ENCODE data around the gene A4GALT.

- TF ChIP-seq CEBPB (IDR thresholded peaks at IDR 0.05; ENCODE audit: borderline replicate concordance in 1 of 2, low read depth in 2 of 2, low read length in 2 of 2), result no peak
- no peak for TF ChIP-seq YY1 (IDR thresholded peaks at IDR 0.05; ENCODE audit: low read depth, low read length)
- TF ChIP-seq ZNF207 (IDR thresholded peaks at IDR 0.05; ENCODE audit: borderline replicate concordance), result no peak
- no peak for TF ChIP-seq BCL3 (IDR thresholded peaks at IDR 0.05; ENCODE audit: borderline replicate concordance, insufficient read depth, low read depth, low read length, poor library complexity, severe bottlenecking)
- TF ChIP-seq EZH2 (IDR thresholded peaks at IDR 0.05; ENCODE audit: borderline replicate concordance, control insufficient read depth, low read depth, low read length), result no peak
- TF ChIP-seq MXI1 (IDR thresholded peaks at IDR 0.05; ENCODE audit: low read depth, low read length), result no peak
- no peak for TF ChIP-seq POLR2AphosphoS5 (IDR thresholded peaks at IDR 0.05; ENCODE audit: low read length)
- TF ChIP-seq CTCF (IDR thresholded peaks at IDR 0.05 in 2 of 3, conservative IDR thresholded peaks at IDR 0.05 in 1 of 3; ENCODE audit: control insufficient read depth in 2 of 3, extremely low read depth in 1 of 3, insufficient read depth in 1 of 3, low read depth in 3 of 3, low read length in 3 of 3), result no peak
- TF ChIP-seq JUNB (IDR thresholded peaks at IDR 0.05), result no peak
- TF ChIP-seq HDAC6 (IDR thresholded peaks at IDR 0.05; ENCODE audit: unreplicated experiment), result no peak
- TF ChIP-seq SIN3A (IDR thresholded peaks at IDR 0.05; ENCODE audit: low read depth, low read length), result no peak
- no peak for TF ChIP-seq JUND (IDR thresholded peaks at IDR 0.05; ENCODE audit: low read depth, low read length)
- TF ChIP-seq MYC (IDR thresholded peaks at IDR 0.05; ENCODE audit: insufficient read depth, insufficient read length, insufficient replicate concordance, low read length, severe bottlenecking), result no peak
These were observed 73.8 kb downstream of the A4GALT start for GRCh38 chr22:42646569-42647525.
